HG02759 (cell line): ENCODE results near the gene SMARCAL1.
A peak's percentile ranks its signal among the peaks of the same experiment; 100 is the strongest.

Experiments
- ATAC-seq: cut with Tn5 transposase; IDR thresholded peaks from one replicate; pipeline ENCODE4 v1.9.1; 2021; ENCODE audit warnings: mild to moderate bottlenecking, moderate library complexity; ENCODE audit not compliant: unreplicated experiment

Gene SMARCAL1

GRCh38 chr2:216392018-216392562 lies 20.2 kb upstream of the SMARCAL1 start:
- no peak for ATAC-seq

GRCh38 chr2:216392945-216393840 lies 19.1 kb upstream of the SMARCAL1 start:
- no peak for ATAC-seq

- ATAC-seq: no peak
These were observed 17.4 kb upstream of the SMARCAL1 start for GRCh38 chr2:216394881-216395280.

GRCh38 chr2:216399621-216400020 lies 12.7 kb upstream of the SMARCAL1 start:
- no peak for ATAC-seq

DNA sequence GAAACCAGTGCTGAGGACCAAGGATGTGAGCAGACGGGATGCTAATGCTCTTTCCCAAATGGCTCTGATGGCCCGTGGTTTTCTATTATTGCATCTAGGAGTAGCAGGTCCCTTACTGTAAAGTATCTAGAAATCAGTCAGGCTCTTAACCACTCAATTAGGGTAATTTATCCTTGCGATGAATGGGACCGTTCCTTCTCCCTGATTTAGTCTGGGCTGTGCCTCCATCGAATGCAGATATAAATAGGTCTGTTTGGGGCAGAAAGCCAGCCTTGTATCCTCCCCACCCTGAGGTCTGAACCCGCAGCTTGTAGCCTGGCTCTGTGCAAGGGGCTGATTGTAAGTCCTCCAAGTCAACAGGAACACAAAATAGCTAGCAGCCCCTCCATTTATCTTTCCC lies 9.5 kb upstream of the SMARCAL1 start:
- no peak for ATAC-seq

DNA sequence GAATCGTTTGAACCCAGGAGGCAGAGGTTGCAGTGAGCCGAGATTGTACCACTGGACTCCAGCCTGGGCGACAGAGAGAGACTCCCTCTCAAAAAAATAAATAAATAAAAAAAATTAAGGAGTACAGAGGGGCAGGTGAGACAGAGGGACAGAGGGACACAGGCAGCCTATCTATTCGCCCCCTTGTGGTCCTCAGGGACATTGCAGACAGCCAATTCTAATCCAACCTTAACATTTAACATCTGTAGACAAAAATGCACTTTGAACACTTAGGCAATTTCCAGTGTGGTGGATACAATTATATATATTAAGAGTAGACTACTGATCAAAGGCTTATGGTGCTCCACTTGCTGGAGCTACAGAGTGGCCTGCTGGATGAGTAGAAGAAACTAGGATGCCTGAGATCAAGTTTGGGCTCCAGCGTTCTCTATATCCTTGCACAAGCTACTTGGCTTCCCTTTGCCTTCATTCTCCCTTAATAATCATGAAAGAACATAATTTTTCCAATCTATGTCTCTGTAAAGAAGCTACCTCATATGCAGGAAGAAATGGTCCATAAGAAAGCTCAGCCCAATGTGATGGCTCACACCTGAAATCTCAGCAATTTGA lies 8.2 kb upstream of the SMARCAL1 start:
- peak; percentile 61 for ATAC-seq

DNA sequence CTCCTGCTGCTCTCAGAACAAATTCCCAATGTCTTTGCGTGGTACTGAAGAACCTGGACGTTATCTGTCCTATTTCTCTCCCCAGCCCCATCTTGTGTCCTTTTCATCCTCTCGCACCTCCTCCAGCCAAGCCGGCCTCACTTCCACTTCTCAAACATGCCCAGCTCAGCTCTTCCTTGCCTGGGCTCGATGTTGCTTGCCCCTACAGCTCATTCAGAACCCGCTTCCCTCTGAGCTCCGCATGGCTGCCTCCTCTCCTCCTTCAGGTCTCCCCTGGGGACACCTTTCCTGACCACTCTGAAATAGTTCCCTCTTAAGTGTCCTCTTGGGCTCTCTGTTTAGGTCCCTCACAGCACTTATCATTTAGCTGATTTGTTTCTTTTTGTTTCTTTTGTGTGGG lies 6.7 kb upstream of the SMARCAL1 start:
- ATAC-seq: no peak

DNA sequence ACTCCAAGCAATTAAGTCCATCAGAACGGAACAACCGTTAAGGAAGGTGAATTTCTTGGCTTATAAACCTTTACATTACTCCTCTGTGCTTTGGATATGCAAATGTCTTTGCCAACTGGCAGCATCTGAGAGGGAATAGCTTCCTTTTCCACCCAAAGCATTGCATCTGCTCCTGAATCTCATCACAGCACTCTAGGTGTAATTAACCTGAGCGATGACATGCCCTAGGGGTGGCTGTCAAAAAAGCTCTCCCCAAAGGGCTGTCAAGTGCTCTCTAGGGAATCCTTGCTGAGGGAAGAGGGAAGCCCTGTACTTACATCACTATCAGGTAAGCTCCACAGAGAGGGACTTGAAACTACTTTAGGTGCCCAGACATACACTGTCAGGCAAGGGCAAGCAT lies 5.5 kb upstream of the SMARCAL1 start:
- ATAC-seq: no peak

DNA sequence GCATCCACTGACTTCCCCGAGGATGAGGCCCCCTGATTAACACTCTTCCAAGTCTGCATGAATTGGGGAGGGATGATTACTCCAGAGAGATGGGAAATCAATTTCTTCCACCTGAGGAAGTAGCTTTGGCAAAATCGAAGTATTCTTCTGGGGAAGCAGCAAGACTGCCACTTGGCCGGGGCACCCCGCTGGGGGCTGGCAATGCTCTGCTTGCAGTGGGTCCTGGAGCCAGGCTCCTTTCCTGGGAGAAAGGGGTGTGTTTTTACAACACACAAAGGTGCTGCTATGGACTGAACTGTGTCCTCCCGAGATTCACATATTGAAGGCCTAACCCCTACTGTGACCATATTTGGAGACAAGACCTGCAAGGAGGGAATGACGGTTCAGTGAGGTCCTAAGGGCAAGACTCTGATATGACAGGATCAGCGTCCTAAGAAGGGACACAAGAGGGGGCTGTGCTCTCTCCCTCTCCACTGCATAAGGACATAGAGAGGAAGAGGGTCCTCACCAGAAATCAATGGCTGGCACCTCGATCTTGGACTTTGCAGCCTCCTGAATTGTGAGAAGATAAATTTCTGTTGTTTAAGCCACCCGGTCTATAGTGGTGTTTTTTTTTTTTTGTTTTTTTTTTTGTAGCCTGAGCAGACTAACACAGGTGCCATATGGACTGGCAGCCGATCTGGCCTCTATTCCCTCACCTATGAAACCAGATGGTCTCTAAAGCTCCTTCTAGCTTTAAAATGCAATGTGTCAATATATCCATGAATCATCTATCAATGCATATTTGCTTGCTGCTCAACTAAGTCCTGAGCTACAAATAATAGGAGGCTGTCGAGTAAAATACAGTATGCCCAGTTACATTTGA lies 3.6 kb upstream of the SMARCAL1 start:
- ATAC-seq: no peak

GRCh38 chr2:216410550-216410949 lies 1.7 kb upstream of the SMARCAL1 start:
- ATAC-seq: no peak

- no peak for ATAC-seq
These were observed 1.6 kb downstream of the SMARCAL1 start for GRCh38 chr2:216413882-216414281.

- ATAC-seq: no peak
These were observed 2.6 kb downstream of the SMARCAL1 start for GRCh38 chr2:216414772-216415319.

DNA sequence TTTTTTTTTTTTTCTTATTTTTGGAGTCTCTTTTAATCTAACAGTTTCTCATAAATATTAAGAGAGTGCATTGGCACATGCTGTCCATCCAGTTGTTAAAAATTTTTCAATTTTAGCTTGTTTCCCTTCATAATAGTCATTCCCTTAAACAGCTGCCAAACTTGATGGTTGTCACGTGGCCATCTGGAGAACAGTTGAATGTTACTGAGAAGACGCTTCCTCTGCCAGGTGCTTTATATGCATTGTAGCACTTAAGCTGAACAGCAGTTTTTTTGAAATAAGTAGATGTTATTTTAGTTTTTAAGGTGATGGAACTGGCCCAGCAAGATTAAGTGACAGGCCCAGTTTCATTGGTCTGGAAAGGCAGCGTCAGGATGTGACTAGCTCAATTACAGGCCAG lies 3.3 kb downstream of the SMARCAL1 start:
- no peak for ATAC-seq

GRCh38 chr2:216416571-216417307 lies 4.5 kb downstream of the SMARCAL1 start:
- ATAC-seq: no peak

DNA sequence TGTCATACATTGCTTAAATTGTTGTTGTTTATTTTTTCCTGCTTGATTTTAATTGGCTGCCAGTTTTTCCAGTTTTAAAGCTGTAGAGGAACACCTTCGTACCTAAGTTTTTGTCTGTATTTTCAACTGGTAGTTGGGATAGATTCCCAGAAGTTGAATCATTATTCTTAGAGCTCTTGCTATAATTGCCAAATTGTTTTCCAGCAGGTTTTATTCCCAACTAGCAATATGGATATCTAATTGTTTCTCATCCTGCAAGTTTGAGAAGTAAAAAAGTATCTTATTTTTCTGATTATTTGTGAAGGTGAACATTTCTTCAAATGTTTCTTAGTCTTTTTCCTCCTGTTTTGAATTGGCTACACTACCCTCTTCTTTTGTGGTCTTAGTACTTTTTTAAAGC lies 6.7 kb downstream of the SMARCAL1 start:
- no peak for ATAC-seq

DNA sequence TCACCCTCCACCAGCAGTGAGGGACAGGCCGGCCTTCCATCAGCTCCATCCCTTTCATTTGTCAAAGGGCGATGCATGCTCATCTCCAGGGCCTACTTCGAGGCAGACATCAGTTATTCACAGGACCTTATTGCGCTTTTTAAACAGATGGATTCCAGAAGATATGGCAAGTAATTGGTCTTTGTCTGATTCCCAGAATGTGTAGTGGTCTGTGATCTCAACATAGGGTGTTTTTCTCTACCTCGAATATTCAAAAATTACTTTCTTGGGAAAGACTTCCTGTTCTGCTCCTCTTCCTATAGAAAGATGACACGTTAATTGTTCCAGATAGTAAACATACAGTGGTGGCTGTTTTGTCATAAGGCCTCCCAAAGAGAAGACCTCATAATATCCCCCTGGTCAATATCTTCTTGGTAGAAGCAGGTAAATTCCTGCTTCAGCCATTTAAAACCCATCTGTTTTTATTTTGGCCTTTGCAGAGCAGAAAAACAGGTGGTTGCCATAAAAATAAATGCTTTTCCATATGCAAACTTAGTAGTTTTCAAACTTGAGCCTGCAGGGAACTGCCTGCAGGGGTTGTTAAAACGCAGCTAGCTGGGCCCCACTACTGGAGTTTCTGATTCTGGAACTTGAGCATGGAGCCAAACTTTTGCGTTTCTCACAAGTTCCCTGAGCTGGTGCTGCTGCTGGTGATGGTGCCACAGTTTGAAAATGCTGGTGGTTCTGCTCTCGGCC lies 8.2 kb downstream of the SMARCAL1 start:
- no peak for ATAC-seq

- ATAC-seq: no peak
These were observed 10.8 kb downstream of the SMARCAL1 start for GRCh38 chr2:216423071-216423470.

GRCh38 chr2:216424274-216424673 lies 12.0 kb downstream of the SMARCAL1 start:
- ATAC-seq: no peak

GRCh38 chr2:216425008-216425787 lies 12.9 kb downstream of the SMARCAL1 start:
- no peak for ATAC-seq
